GM12872 (cell line): ENCODE results near the gene PRPF6.

Source experiments
- TF ChIP-seq, protein P1 (sequence below): IDR thresholded peaks from 3 replicates; pipeline ENCODE4 v1.5.1; 2011; ENCODE audit warnings: low read depth, mild to moderate bottlenecking, low read length, moderate library complexity; ENCODE audit not compliant: insufficient read depth

PRPF6 gene

DNA sequence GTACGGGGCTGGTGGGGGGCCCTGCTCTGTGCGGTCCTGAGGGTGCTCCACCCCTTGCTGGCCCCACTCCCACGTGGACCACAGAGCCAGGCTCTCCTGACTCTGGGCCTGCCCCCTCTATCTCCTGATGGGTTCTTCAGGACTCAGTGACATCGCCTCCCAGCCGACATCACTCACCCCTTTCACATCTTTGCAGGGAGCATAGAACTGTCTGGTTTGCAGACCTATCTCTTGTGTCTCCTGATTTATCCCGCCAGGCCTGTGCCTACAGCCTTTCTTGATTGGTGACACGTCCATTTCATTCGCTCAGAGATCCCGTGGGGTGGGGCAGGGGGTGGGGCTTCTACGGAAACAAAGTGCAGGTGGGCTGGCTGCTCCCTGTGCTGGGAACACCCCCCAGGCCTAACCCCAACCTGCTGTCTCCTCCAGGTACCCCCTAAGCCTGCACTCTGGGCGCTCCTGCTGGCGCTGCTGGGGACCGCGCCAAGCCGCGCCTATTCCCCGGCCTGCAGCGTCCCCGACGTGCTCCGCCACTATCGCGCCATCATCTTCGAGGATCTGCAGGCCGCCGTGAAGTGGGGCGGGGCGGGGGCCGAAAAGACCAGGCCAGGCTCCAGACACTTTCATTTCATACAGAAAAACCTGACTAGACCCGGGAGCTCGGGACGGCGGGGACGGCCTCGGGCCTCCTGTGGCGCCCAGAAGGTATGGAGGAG, 56.7 kb downstream of the PRPF6 start:
- TF ChIP-seq, protein P1, sequence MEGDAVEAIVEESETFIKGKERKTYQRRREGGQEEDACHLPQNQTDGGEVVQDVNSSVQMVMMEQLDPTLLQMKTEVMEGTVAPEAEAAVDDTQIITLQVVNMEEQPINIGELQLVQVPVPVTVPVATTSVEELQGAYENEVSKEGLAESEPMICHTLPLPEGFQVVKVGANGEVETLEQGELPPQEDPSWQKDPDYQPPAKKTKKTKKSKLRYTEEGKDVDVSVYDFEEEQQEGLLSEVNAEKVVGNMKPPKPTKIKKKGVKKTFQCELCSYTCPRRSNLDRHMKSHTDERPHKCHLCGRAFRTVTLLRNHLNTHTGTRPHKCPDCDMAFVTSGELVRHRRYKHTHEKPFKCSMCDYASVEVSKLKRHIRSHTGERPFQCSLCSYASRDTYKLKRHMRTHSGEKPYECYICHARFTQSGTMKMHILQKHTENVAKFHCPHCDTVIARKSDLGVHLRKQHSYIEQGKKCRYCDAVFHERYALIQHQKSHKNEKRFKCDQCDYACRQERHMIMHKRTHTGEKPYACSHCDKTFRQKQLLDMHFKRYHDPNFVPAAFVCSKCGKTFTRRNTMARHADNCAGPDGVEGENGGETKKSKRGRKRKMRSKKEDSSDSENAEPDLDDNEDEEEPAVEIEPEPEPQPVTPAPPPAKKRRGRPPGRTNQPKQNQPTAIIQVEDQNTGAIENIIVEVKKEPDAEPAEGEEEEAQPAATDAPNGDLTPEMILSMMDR, result no peak

DNA sequence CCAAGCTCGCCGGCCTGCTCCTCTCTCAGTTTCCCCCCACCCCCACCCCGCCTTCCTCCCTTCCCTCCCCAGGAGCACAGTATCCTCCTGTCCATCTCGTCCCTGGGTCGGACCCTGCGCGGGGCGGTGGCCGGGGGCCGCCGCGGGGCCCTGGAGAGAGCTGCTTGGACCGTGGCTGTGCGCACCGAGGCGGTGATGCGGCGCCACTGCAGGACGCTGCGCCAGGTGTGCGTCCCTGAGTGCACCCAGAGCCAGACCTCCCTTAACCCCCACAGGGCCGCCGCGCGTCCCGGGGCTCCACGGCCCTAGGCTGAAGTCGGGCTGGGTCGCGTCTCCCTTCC, 57.3 kb downstream of the PRPF6 start:
- TF ChIP-seq, protein P1, result no peak

DNA sequence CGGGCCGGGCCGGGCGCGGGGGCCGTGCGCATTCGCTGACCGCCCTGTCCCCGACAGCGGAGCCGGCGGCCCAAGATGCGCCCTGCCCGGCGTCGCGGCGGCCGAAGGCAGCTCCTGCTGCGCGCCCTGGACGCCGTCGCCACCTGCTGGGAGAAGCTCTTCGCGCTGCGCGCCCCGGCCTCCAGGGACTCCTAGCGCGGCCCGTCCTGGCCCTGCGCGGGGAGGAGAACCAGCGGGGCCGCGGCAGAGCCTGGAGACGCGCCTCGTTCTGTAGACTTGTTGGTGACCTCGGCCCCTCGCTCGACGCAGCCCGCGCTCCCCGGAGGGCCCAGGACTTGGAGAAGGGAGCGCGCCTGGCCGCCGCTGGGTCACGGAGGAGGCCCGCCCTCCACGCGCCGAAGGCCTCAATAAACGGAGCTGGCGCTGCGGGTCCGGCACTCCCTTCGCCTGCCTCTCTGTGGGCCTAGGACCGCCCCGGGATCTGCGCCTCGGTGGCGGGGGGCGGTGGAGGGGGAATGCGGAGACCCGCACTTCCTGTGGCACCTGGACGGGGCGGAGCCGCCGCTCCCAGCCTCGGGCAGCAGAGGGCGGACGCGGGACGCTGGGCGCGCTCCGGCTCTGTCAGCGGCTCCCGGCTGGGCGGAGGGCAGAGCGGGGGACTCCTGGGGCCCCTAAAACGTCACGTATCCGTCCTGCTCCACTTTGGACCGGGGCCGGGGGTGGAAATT, 57.8 kb downstream of the PRPF6 start:
- TF ChIP-seq, protein P1, result peak; percentile 68

DNA sequence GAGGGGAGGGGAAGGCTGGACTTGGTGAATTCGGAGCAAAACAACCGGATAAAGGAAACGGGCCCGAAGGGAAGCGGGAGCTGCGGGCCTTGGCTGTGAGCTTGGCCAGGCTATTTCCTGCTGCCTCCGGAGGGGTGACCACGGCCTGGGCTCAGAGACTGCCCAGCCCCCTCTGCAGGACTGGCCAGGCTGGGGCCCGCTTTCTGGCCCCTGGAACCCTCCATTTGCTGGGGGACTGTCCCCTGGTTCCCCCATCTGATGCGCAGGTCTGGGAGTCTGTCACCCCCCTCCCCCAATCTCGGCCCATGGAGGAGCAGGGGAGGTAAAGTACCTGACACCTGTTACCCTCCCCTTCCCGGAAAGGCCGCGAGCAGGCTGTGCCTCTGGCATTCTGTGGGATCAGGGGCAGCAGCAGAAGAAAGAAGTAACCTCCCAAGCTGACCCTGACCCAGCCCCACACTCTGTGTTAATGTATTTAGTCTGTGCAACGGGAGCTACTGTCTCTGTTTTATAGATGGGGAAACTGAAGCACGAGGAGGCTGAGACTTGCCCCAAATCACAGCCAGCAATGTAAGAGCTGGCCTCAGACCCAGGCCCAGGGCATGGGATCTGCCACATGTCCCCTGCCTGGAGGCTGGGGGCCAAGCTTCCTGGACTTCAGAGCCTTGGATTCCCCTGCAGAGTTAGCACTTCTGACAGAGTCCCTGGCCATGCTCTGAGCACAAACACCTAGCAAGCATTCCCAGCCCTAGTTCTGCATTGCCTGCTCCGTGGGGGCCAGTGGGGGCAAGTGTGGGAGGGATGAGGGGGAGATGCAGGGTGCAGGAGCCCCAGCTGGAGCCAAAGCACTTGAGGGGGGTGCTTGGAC, 58.6 kb downstream of the PRPF6 start:
- TF ChIP-seq, protein P1, result no peak

DNA sequence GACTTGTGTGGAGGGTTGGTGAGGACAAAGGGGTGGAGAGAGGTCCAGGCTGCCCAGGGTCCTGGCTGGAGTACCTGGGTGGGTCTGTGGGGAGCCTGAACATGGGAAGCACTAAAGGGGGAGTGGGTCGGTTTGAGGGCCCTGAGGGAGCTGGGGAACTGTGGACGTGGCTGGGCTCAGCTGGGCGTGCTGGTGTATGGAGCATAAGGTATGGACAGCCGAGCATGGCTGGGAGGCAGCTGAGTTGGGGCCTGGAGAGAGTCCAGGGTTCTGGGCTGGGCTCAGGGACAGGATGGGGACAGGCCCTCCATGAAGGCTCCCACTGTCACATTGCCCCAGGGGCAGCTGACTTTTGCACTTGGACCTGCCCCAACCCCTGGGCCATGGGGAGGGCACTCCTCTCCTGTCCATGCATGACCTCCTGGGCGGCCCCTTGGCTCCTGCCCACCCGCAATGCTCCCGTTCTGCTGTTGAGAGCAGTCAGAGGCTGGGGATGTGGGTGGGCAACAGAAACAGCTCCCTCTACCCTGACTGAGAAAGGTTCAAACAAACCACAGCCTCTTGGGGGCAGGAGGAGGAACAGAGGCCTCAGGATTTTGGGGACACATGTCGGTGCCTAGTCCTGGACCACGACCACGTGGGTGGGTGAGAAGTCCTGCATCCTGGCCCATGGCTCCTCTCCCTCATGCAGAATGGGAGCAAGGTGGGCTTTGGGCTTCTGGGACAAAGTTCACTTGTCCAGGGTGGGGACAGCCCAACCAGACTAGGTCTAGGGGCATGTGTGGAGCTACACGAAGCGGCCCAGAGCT, 59.5 kb downstream of the PRPF6 start:
- TF ChIP-seq, protein P1, result no peak

DNA sequence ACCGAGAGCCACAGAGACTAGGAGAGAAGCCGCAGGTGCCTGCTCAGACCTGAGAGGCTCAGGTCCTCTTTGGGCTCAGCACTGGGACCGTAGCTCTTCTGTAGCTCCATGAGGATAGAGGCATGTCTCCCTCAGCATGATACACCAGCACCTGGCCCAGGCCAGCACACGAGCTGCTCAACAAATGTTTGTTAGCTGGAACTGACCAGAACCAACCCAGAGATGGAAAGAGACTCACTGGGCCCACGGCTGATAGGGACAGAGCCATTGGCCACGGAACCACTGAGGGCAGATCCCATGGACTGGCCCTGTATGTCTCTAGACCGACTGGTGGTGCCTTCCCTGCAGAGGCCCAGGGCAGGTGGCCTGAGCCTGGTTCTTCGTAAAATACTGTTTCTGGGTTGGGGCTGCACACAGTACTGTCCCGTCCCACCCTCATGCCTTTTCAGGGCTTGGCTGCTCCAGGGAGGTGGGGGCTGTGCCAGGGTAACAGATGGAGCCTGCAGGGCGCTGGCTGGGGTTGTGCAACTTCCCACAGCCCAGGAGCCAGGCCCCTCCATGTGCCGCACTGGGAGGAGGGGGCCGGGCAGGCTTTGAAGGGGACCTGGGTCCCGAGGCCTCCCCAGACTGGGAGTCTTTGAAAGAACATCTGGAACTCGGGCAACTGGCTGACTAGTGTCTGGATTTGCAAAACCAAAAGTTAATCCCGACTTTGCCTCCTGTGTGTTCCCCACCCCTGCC, 60.3 kb downstream of the PRPF6 start:
- TF ChIP-seq, protein P1, result no peak
